Upper lobe of right lung (tissue), 1 donor: Measurements from ENCODE around the gene POTEC. TPM values are rescaled to one million over a fixed set of nuclear protein-coding genes. Genes with fewer than 3 reads are reported as not detected.
"Not testable (repeated sequence)": the region's sequence is repeated elsewhere in the genome, so short reads cannot be mapped to it uniquely, and the experiment has no call there.

ENCODE experiments used
- ATAC-seq: fragments of 200-7000 bp; cut with Tn5 transposase; one replicate; pipeline ENCODE4 v1.9.1; 2020; ENCODE audit warnings: mild to moderate bottlenecking, moderate library complexity
- DNase-seq: peaks from one replicate; pipeline ENCODE4 v3.0.0-alpha.2; 2020
- H3K27ac ChIP-seq: fragments of 200-600 bp; one replicate; pipeline ENCODE4 v1.8.0; 2022
- H3K27me3 ChIP-seq: fragments of 200-600 bp; one replicate; pipeline ENCODE4 v1.8.0; 2022; ENCODE audit warnings: mild to moderate bottlenecking
- H3K36me3 ChIP-seq: fragments of 200-600 bp; one replicate; pipeline ENCODE4 v1.8.0; 2022
- H3K4me1 ChIP-seq: fragments of 200-600 bp; one replicate; pipeline ENCODE4 v1.8.0; 2022
- H3K4me3 ChIP-seq: fragments of 200-600 bp; one replicate; pipeline ENCODE4 v1.8.0; 2022; ENCODE audit warnings: mild to moderate bottlenecking
- H3K9me3 ChIP-seq: fragments of 200-600 bp; one replicate; pipeline ENCODE4 v1.8.0; 2022
- CTCF ChIP-seq: fragments of 200-600 bp; IDR thresholded peaks from one replicate; pipeline ENCODE4 v1.8.0; 2022; ENCODE audit warnings: antibody characterized with exemption
- intact Hi-C: fragments of 100-400 bp; cut with DNase I; formaldehyde crosslinking; loops from one replicate; pipeline ENCODE4 v1.11.0; 2022
- long read RNA-seq: library from polyadenylated mRNA; unstranded; transcript quantifications from one replicate; pipeline ENCODE4 v2.0.0, GENCODE V29; 2021
- total RNA-seq: library from RNA; stranded (reverse); fragmentation: NEBNext Ultra II Directional; extraction: Animal tissue kit (Norgen Biotek cat#: 25700); gene quantifications from one replicate; pipeline ENCODE4 v1.2.1, GENCODE V29; 2021
- donor health status: DM: no; HTN: yes; CAD: no; lungs with severe emphysema.

Gene POTEC
- not detected for total RNA-seq
- long read RNA-seq: 0 reads

GRCh38 chr18:14543446-14543964, at the start of gene POTEC:
Gene POTEC (minus strand): TSS chr18:14543600. CDS start chr18:14543146, 454 bp downstream.
- H3K4me1 ChIP-seq, H3K4me3 ChIP-seq, ATAC-seq, intact Hi-C loops, H3K9me3 ChIP-seq, H3K27me3 ChIP-seq, H3K27ac ChIP-seq, DNase-seq, H3K36me3 ChIP-seq: not testable (repeated sequence)

GRCh38 chr18:14577971-14578370, 34.6 kb upstream of the POTEC start:
- no peaks in the 10 kb centered on the region for H3K36me3 ChIP-seq
- no peak overlapping the region for H3K4me3 ChIP-seq
- DNase-seq (no peak), ATAC-seq (no peak)
- H3K27ac ChIP-seq: no peak overlapping the region
- TF ChIP-seq CTCF: no peak
- H3K4me1 ChIP-seq: no peaks in the 10 kb centered on the region
- no peaks in the 10 kb centered on the region for H3K9me3 ChIP-seq
- H3K27me3 ChIP-seq: no peaks in the 10 kb centered on the region
- intact Hi-C loops: no loop called here

GRCh38 chr18:14559502-14559901, 16.1 kb upstream of the POTEC start:
- H3K9me3 ChIP-seq, H3K4me3 ChIP-seq, H3K36me3 ChIP-seq, ATAC-seq, H3K27ac ChIP-seq, intact Hi-C loops, H3K27me3 ChIP-seq, H3K4me1 ChIP-seq, DNase-seq: not testable (repeated sequence)

GRCh38 chr18:14531659-14532058, 11.7 kb downstream of the POTEC start:
- DNase-seq, H3K36me3 ChIP-seq, H3K4me3 ChIP-seq, ATAC-seq, H3K27ac ChIP-seq, H3K27me3 ChIP-seq, H3K4me1 ChIP-seq, H3K9me3 ChIP-seq, intact Hi-C loops: not testable (repeated sequence)

- H3K36me3 ChIP-seq, ATAC-seq, H3K27ac ChIP-seq, H3K4me3 ChIP-seq, H3K9me3 ChIP-seq, H3K27me3 ChIP-seq, intact Hi-C loops, DNase-seq, H3K4me1 ChIP-seq: not testable (repeated sequence)
Measured at GRCh38 chr18:14510707-14511106, 32.7 kb downstream of the POTEC start.

- H3K4me1 ChIP-seq, H3K9me3 ChIP-seq, H3K4me3 ChIP-seq, DNase-seq, intact Hi-C loops, H3K36me3 ChIP-seq, ATAC-seq, H3K27me3 ChIP-seq, H3K27ac ChIP-seq: not testable (repeated sequence)
Measured at GRCh38 chr18:14503691-14504090, 39.7 kb downstream of the POTEC start.

GRCh38 chr18:14501894-14502293, 41.5 kb downstream of the POTEC start:
- ATAC-seq, H3K4me3 ChIP-seq, H3K27ac ChIP-seq, DNase-seq, H3K27me3 ChIP-seq, intact Hi-C loops, H3K9me3 ChIP-seq, H3K36me3 ChIP-seq, H3K4me1 ChIP-seq: not testable (repeated sequence)

GRCh38 chr18:14489256-14490014, 54.0 kb downstream of the POTEC start:
- H3K4me3 ChIP-seq, H3K4me1 ChIP-seq, H3K27ac ChIP-seq, DNase-seq, H3K9me3 ChIP-seq, intact Hi-C loops, ATAC-seq, H3K27me3 ChIP-seq, H3K36me3 ChIP-seq: not testable (repeated sequence)

- H3K9me3 ChIP-seq, ATAC-seq, intact Hi-C loops, H3K36me3 ChIP-seq, H3K27me3 ChIP-seq, DNase-seq, H3K4me1 ChIP-seq, H3K4me3 ChIP-seq, H3K27ac ChIP-seq: not testable (repeated sequence)
Measured at GRCh38 chr18:14488789-14489188, 54.6 kb downstream of the POTEC start.

GRCh38 chr18:14486926-14487580, 56.3 kb downstream of the POTEC start:
- H3K36me3 ChIP-seq, H3K27me3 ChIP-seq, H3K4me1 ChIP-seq, DNase-seq, H3K27ac ChIP-seq, intact Hi-C loops, ATAC-seq, H3K4me3 ChIP-seq, H3K9me3 ChIP-seq: not testable (repeated sequence)

- H3K36me3 ChIP-seq, H3K27me3 ChIP-seq, DNase-seq, H3K9me3 ChIP-seq, H3K27ac ChIP-seq, intact Hi-C loops, H3K4me1 ChIP-seq, ATAC-seq, H3K4me3 ChIP-seq: not testable (repeated sequence)
Measured at GRCh38 chr18:14479076-14479475, 64.3 kb downstream of the POTEC start.

GRCh38 chr18:14475520-14475919, 67.9 kb downstream of the POTEC start:
- DNase-seq, H3K9me3 ChIP-seq, H3K36me3 ChIP-seq, H3K27me3 ChIP-seq, H3K4me1 ChIP-seq, intact Hi-C loops, ATAC-seq, H3K4me3 ChIP-seq, H3K27ac ChIP-seq: not testable (repeated sequence)

- H3K27ac ChIP-seq, ATAC-seq, H3K27me3 ChIP-seq, H3K4me3 ChIP-seq, H3K36me3 ChIP-seq, intact Hi-C loops, H3K4me1 ChIP-seq, H3K9me3 ChIP-seq, DNase-seq: not testable (repeated sequence)
Measured at GRCh38 chr18:14474752-14475151, 68.6 kb downstream of the POTEC start.
